ENCODE results near the gene CFAP141.

CFAP141 gene

GRCh38 chr1:154154053-154154452, 52.1 kb downstream of the CFAP141 start:
- Histone ChIP-seq H3K4me2 (ENCODE audit: low read length) (no peak overlapping the region), H3K4me1 (ENCODE audit: low read length) (peaks cover 16% of the 10 kb centered on the region), H3K27ac (ENCODE audit: low read length) (no peak overlapping the region), H3K9me3 (ENCODE audit: insufficient read depth, low read length) (no peaks in the 10 kb centered on the region), H2AFZ (ENCODE audit: low read depth, low read length) (no peak overlapping the region), H3K4me3 (ENCODE audit: low read length) (no peak overlapping the region), H3K9ac (ENCODE audit: low read length) (no peak overlapping the region), H4K20me1 (ENCODE audit: insufficient read depth, low read length) (peaks cover 15% of the 10 kb centered on the region), H3K36me3 (replicated peaks; ENCODE audit: low read depth, low read length) (peaks cover 33% of the 10 kb centered on the region), H3K27me3 (ENCODE audit: low read depth, low read length) (no peaks in the 10 kb centered on the region), H3K79me2 (ENCODE audit: low read length) (peaks cover 7% of the 10 kb centered on the region; the same call in 1 of the 2 replicates)
- TF ChIP-seq CTCF (IDR thresholded peaks at IDR 0.05; ENCODE audit: low read depth, low read length) (no peak), EZH2phosphoT487 (IDR thresholded peaks at IDR 0.05; ENCODE audit: low read depth) (no peak)

GRCh38 chr1:154151311-154151710, 54.8 kb downstream of the CFAP141 start:
- H3K4me3 ChIP-seq (ENCODE audit: low read length): no peak overlapping the region
- H2AFZ ChIP-seq (ENCODE audit: low read depth, low read length): no peak overlapping the region
- peaks cover 17% of the 10 kb centered on the region for H3K36me3 ChIP-seq (replicated peaks; ENCODE audit: low read depth, low read length)
- peaks cover 14% of the 10 kb centered on the region for H3K4me1 ChIP-seq (ENCODE audit: low read length)
- H3K4me2 ChIP-seq (ENCODE audit: low read length): no peak overlapping the region
- H3K79me2 ChIP-seq (ENCODE audit: low read length): no peaks in the 10 kb centered on the region
- TF ChIP-seq EZH2phosphoT487 (IDR thresholded peaks at IDR 0.05; ENCODE audit: low read depth) (no peak), CTCF (IDR thresholded peaks at IDR 0.05; ENCODE audit: low read depth, low read length) (no peak)
- H3K9me3 ChIP-seq (ENCODE audit: insufficient read depth, low read length): no peaks in the 10 kb centered on the region
- H3K9ac ChIP-seq (ENCODE audit: low read length): no peak overlapping the region
- no peak overlapping the region for H3K27ac ChIP-seq (ENCODE audit: low read length)
- no peaks in the 10 kb centered on the region for H3K27me3 ChIP-seq (ENCODE audit: low read depth, low read length)
- no peaks in the 10 kb centered on the region for H4K20me1 ChIP-seq (ENCODE audit: insufficient read depth, low read length)
